Measurements from ENCODE around the gene RABGAP1L. TPM values are rescaled to one million over a fixed set of nuclear protein-coding genes. Genes with fewer than 3 reads are reported as not detected.
"Not testable (repeated sequence)": the region's sequence is repeated elsewhere in the genome, so short reads cannot be mapped to it uniquely, and the experiment has no call there.

The RABGAP1L gene
- total RNA-seq, 4 donors from 2014 or later: 48.2 to 102 (median 59.1) TPM

DNA sequence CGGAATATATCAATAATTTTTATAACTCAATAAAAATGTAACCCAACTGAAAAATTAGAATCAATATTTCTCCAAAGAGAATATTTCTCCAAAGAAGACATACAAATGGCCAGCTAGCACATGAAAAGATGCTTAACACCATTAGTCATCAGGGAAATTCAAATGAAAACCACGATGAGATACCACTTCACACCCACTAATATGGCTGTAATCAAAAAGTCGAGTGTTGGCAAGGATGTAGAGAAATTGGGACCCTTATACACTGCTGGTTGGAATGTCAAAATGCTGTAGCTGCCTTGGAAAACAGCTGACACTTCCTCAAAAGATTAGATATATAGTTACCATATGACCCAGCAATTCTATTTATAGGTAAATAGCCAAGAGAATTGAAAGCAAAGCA lies 421.5 kb downstream of the RABGAP1L start:
- Histone ChIP-seq H3K4me3 (no peak overlapping the region), H3K27me3 (no peaks in the 10 kb centered on the region), H3K9me3 (peaks cover 1% of the 10 kb centered on the region), H3K27ac (no peak overlapping the region), H3K4me1 (no peaks in the 10 kb centered on the region), H3K36me3 (no peaks in the 10 kb centered on the region)
- TF ChIP-seq, protein P1, sequence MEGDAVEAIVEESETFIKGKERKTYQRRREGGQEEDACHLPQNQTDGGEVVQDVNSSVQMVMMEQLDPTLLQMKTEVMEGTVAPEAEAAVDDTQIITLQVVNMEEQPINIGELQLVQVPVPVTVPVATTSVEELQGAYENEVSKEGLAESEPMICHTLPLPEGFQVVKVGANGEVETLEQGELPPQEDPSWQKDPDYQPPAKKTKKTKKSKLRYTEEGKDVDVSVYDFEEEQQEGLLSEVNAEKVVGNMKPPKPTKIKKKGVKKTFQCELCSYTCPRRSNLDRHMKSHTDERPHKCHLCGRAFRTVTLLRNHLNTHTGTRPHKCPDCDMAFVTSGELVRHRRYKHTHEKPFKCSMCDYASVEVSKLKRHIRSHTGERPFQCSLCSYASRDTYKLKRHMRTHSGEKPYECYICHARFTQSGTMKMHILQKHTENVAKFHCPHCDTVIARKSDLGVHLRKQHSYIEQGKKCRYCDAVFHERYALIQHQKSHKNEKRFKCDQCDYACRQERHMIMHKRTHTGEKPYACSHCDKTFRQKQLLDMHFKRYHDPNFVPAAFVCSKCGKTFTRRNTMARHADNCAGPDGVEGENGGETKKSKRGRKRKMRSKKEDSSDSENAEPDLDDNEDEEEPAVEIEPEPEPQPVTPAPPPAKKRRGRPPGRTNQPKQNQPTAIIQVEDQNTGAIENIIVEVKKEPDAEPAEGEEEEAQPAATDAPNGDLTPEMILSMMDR (IDR thresholded peaks at IDR 0.05): no peak
- TF ChIP-seq POLR2AphosphoS5 (IDR thresholded peaks at IDR 0.05) (no peak), POLR2A (IDR thresholded peaks at IDR 0.05) (no peak), EP300 (IDR thresholded peaks at IDR 0.05) (no peak)
- 48% methylated on average over 3 of the region's 3 CpGs for WGBS
- no peak for DNase-seq (ENCODE audit: low spot score in 2 of 2)

DNA sequence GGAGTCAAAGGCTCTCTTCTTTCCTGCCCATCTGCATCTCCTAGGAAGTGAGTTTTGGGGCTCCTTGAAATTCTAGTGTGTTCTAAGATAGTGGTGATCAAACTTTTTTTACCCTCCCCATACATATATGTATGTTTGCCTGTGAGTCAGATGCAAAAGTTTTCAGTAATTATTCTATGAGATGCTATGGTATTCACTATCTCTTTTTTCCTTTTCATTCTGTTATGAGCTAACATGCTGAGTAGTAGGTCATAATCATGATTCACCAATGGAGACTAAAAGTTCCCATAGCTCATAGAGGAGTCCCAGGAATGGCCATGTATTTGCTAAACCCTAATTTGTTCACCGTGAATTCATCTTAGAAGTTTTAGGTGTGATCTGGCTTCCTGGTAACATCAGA lies 424.0 kb downstream of the RABGAP1L start:
- no peak for DNase-seq (ENCODE audit: low spot score in 2 of 2)
- Histone ChIP-seq H3K36me3 (no peaks in the 10 kb centered on the region), H3K4me1 (no peaks in the 10 kb centered on the region), H3K4me3 (no peak overlapping the region), H3K9me3 (peaks cover 2% of the 10 kb centered on the region), H3K27me3 (no peaks in the 10 kb centered on the region), H3K27ac (no peak overlapping the region)
- 87% methylated on average over 1 of the region's 1 CpG for WGBS
- no peak for TF ChIP-seq EP300 (IDR thresholded peaks at IDR 0.05)
- TF ChIP-seq POLR2A (IDR thresholded peaks at IDR 0.05): no peak
- TF ChIP-seq, protein P1 (IDR thresholded peaks at IDR 0.05): no peak
- TF ChIP-seq POLR2AphosphoS5 (IDR thresholded peaks at IDR 0.05): no peak

DNA sequence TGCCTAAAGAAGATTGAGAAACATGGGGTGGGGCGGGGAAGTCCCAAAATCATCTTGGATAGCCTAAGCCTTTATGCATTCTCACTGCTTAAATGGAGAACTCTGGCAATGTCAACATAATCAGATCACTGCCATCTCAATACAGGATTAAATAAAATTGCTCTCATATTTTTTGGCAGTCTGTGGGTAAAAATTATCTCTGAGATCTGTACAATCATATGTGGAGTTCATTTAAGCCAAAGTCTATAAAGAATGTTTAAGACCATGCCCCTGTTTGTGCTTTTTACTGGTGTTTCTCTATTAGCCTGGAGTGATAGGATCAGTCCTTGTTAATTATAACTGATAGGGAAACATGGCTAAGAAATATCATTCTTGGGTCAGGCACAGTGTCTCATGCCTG lies 424.8 kb downstream of the RABGAP1L start:
- Histone ChIP-seq H3K27ac (no peak overlapping the region), H3K9me3 (peaks cover 4% of the 10 kb centered on the region), H3K36me3 (no peaks in the 10 kb centered on the region), H3K4me3 (no peak overlapping the region), H3K27me3 (no peaks in the 10 kb centered on the region), H3K4me1 (no peaks in the 10 kb centered on the region)
- 87% methylated on average over 1 of the region's 1 CpG for whole genome bisulfite sequencing
- no peak for TF ChIP-seq POLR2A (IDR thresholded peaks at IDR 0.05)
- no peak for TF ChIP-seq EP300 (IDR thresholded peaks at IDR 0.05)
- no peak for TF ChIP-seq POLR2AphosphoS5 (IDR thresholded peaks at IDR 0.05)
- TF ChIP-seq, protein P1 (IDR thresholded peaks at IDR 0.05): no peak
- DNase-seq (ENCODE audit: low spot score in 2 of 2): no peak

DNA sequence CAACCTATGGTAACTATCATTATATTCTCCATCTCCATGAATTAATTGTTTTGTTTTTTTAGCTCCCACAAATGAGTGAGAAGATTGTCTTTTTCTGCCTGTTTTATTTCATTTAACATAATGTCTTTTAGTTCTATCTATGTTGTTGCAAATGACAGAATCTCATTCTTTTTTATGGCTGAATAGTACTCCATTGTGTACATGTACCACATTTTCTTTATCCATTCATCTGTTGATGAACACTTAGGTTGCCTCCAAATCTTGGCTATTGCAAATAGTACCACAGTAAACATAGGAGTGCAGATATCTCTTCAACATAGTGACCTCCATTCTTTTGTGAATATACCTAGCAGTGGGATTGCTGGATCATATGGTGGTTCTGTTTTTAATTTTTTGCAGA lies 429.3 kb downstream of the RABGAP1L start:
- not testable (repeated sequence) for H3K4me3 ChIP-seq; DNase-seq (ENCODE audit: low spot score in 2 of 2); H3K9me3 ChIP-seq; H3K27me3 ChIP-seq; H3K4me1 ChIP-seq; H3K27ac ChIP-seq; H3K36me3 ChIP-seq

DNA sequence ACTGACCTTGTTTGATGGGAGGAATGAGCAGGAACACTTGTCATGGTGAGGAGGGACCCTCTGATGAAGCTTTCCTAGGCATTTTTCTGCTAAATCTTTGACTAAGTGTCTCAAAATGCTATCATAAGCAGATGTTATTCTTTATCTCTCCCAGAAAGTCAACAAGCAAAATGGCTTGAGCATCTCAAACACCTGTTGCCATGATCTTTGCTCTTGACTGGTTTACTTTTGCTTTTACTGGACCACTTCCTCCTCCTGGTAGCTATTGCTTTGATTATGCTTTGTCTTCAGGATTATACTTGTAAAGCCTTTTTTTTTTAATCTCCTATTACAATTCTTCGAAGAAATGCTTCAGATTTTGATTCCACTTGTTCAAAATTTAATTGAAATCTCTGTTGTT lies 445.9 kb downstream of the RABGAP1L start:
- no peaks in the 10 kb centered on the region for H3K36me3 ChIP-seq
- H3K4me1 ChIP-seq: no peaks in the 10 kb centered on the region
- no peak for DNase-seq (ENCODE audit: low spot score in 2 of 2)
- H3K9me3 ChIP-seq: no peaks in the 10 kb centered on the region
- 95% methylated on average over 1 of the region's 1 CpG for WGBS
- no peak overlapping the region for H3K4me3 ChIP-seq
- H3K27ac ChIP-seq: no peak overlapping the region
- TF ChIP-seq POLR2AphosphoS5 (IDR thresholded peaks at IDR 0.05) (no peak), EP300 (IDR thresholded peaks at IDR 0.05) (no peak), POLR2A (IDR thresholded peaks at IDR 0.05) (no peak)
- TF ChIP-seq, protein P1 (IDR thresholded peaks at IDR 0.05): no peak
- H3K27me3 ChIP-seq: no peaks in the 10 kb centered on the region

DNA sequence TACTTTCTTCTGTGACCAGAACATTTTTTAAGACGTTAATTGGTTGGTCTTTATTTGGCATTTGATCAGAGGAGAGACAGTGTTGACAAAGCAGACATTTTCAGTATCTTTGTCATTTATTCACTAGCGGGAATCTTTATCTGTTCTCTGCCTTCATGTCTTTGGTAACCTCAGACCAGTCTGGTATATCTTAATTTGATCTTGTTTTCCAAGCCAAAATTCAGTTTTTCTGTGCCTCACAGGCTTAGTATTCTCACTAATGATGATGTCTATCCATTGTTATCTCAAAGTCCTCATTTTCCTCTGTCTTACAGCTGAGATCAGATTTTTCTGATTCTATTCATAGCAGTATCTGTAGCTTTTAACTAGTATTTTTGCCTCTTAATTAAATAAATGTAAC lies 447.2 kb downstream of the RABGAP1L start:
- no peak for TF ChIP-seq EP300 (IDR thresholded peaks at IDR 0.05)
- Histone ChIP-seq H3K4me3 (no peak overlapping the region), H3K9me3 (no peaks in the 10 kb centered on the region), H3K27ac (no peak overlapping the region), H3K27me3 (no peaks in the 10 kb centered on the region), H3K36me3 (no peaks in the 10 kb centered on the region), H3K4me1 (no peaks in the 10 kb centered on the region)
- no peak for DNase-seq (ENCODE audit: low spot score in 2 of 2)
- WGBS: 64% methylated on average over 2 of the region's 2 CpGs

DNA sequence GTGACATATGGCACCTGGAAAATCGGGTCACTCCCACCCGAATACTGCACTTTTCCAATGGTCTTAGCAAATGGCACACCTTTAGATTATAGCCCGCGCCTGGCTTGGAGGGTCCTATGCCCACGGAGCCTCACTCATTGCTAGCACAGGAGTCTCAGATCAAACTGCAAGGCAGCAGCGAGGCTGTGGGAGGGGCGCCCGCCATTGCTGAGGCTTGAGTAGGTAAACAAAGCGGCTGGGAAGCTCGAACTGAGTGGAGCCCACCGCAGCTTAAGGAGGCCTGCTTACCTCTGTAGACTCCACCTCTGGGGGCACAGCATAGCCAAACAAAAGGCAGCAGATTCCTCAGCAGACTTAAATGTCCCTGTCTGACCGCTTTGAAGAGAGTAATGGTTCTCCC lies 458.6 kb downstream of the RABGAP1L start:
- H3K4me1 ChIP-seq; H3K36me3 ChIP-seq; DNase-seq (ENCODE audit: low spot score in 2 of 2); H3K4me3 ChIP-seq; H3K27me3 ChIP-seq; H3K27ac ChIP-seq; H3K9me3 ChIP-seq: not testable (repeated sequence)
- WGBS: 92% methylated on average over 8 of the region's 12 CpGs
